Stimulated activated naive CD4-positive, alpha-beta T cell treated with Interleukin-2 at 50 U/mL for 16 hours (primary cell): ENCODE measurements around the gene SERPINA1.
"Not testable (repeated sequence)": the region's sequence is repeated elsewhere in the genome, so short reads cannot be mapped to it uniquely, and the experiment has no call there.

Experiments used
- DNase-seq: peaks from one replicate; lab custom pipeline; 2025; lab: John Stamatoyannopoulos, UW

Gene SERPINA1

GRCh38 chr14:94369766-94370523, 18.5 kb downstream of the SERPINA1 start:
- not testable (repeated sequence) for DNase-seq

GRCh38 chr14:94368956-94369355, 19.4 kb downstream of the SERPINA1 start:
- DNase-seq, result no peak

GRCh38 chr14:94368243-94368590, 20.2 kb downstream of the SERPINA1 start:
- no peak for DNase-seq

- no peak for DNase-seq
These were observed 20.8 kb downstream of the SERPINA1 start for GRCh38 chr14:94367347-94368242.

GRCh38 chr14:94366146-94366915, 22.1 kb downstream of the SERPINA1 start, which contains the start of gene SERPINA2:
SERPINA2 (minus strand) TSS chr14:94366698.
- no peak for DNase-seq

GRCh38 chr14:94365624-94366023, 22.8 kb downstream of the SERPINA1 start:
- DNase-seq, result no peak

GRCh38 chr14:94364964-94365363, 23.4 kb downstream of the SERPINA1 start:
- no peak for DNase-seq

GRCh38 chr14:94364037-94364436, 24.4 kb downstream of the SERPINA1 start:
- DNase-seq, result no peak

GRCh38 chr14:94363151-94363624, 25.2 kb downstream of the SERPINA1 start:
- DNase-seq, result no peak

- DNase-seq, result no peak
These were observed 25.7 kb downstream of the SERPINA1 start for GRCh38 chr14:94362614-94363133.

GRCh38 chr14:94361682-94362081, 26.7 kb downstream of the SERPINA1 start:
- DNase-seq, result no peak

- DNase-seq, result no peak
These were observed 27.3 kb downstream of the SERPINA1 start for GRCh38 chr14:94360945-94361565.

GRCh38 chr14:94357166-94357565, 31.2 kb downstream of the SERPINA1 start:
- DNase-seq, result no peak

- no peak for DNase-seq
These were observed 31.9 kb downstream of the SERPINA1 start for GRCh38 chr14:94356379-94357056.

- no peak for DNase-seq
These were observed 33.1 kb downstream of the SERPINA1 start for GRCh38 chr14:94355191-94355794.

- DNase-seq, result no peak
These were observed 33.7 kb downstream of the SERPINA1 start for GRCh38 chr14:94354638-94355185.

- not testable (repeated sequence) for DNase-seq
These were observed 34.2 kb downstream of the SERPINA1 start for GRCh38 chr14:94354190-94354589.

- DNase-seq, result no peak
These were observed 39.1 kb downstream of the SERPINA1 start for GRCh38 chr14:94349276-94349675.

GRCh38 chr14:94348836-94349235, 39.6 kb downstream of the SERPINA1 start:
- no peak for DNase-seq

- DNase-seq, result no peak
These were observed 41.6 kb downstream of the SERPINA1 start for GRCh38 chr14:94346841-94347240.
